A549 (cell line): ENCODE results near the gene RAB18.

Experiments used
- BHLHE40 ChIP-seq: IDR thresholded peaks from 2 replicates; pipeline ENCODE4 v1.6.1; 2012; ENCODE audit warnings: low read depth, low read length, inconsistent platforms
- CBX8 ChIP-seq: fragments of 200-600 bp; sonication (generic); IDR thresholded peaks from 2 replicates; pipeline ENCODE4 v1.6.1; 2016
- CTCF ChIP-seq: fragments of >200 bp; sonication (Bioruptor Twin); formaldehyde crosslinking; IDR thresholded peaks from 3 replicates; pipeline ENCODE4 v1.5.1; 2016
- EP300 ChIP-seq, 2 experiments: fragments of >200 bp; sonication (Bioruptor Twin); formaldehyde crosslinking; IDR thresholded peaks; 2 replicates in 1 of 2; 3 replicates in 1 of 2; pipeline ENCODE4 v1.6.1; 2016 to 2017
- HEYL ChIP-seq: fragments of 250-450 bp; sonication (Bioruptor Pico); IDR thresholded peaks from 2 replicates; pipeline ENCODE4 v1.8.0; 2021; ENCODE audit warnings: mild to moderate bottlenecking, moderate library complexity
- HOXA7 ChIP-seq: fragments of 250-450 bp; sonication (Bioruptor Pico); IDR thresholded peaks from 2 replicates; pipeline ENCODE4 v1.5.0; 2020; ENCODE audit warnings: mild to moderate bottlenecking, moderate library complexity
- MAFK ChIP-seq: fragments of 450-650 bp; IDR thresholded peaks from 2 replicates; pipeline ENCODE4 v1.6.1; 2014; ENCODE audit not compliant: partially characterized antibody
- NFE2L2 ChIP-seq: fragments of 150-350 bp; conservative IDR thresholded peaks from 2 replicates; pipeline ENCODE4 v1.6.1; 2014; ENCODE audit warnings: low read length
- POLR2A ChIP-seq: IDR thresholded peaks from 2 replicates; pipeline ENCODE4 v1.6.1; 2012; ENCODE audit warnings: mild to moderate bottlenecking, low read length
- RAD21 ChIP-seq, 2 experiments: fragments of >200 bp in 1 of 2; sonication (Bioruptor Twin) in 1 of 2; formaldehyde crosslinking in 1 of 2; IDR thresholded peaks in 1 of 2; conservative IDR thresholded peaks in 1 of 2; 2 replicates in 1 of 2; 3 replicates in 1 of 2; pipeline ENCODE4 v1.6.1; 2012 to 2018; ENCODE audit warnings: inconsistent platforms in 1 of 2
- RCOR1 ChIP-seq: fragments of 150-350 bp; IDR thresholded peaks from 2 replicates; pipeline ENCODE4 v1.6.1; 2014; ENCODE audit warnings: antibody characterized with exemption, low read length, low read depth
- REST ChIP-seq: fragments of 200-600 bp; sonication (generic); IDR thresholded peaks from 2 replicates; pipeline ENCODE4 v1.6.1; 2016; ENCODE audit warnings: antibody characterized with exemption, mild to moderate bottlenecking, moderate library complexity
- SMC3 ChIP-seq: fragments of >200 bp; sonication (Bioruptor Twin); formaldehyde crosslinking; IDR thresholded peaks from 3 replicates; pipeline ENCODE4 v1.6.1; 2018; ENCODE audit warnings: inconsistent platforms
- TF ChIP-seq, protein P1 (sequence below): IDR thresholded peaks from 2 replicates; pipeline ENCODE4 v1.6.1; 2012

DNA sequence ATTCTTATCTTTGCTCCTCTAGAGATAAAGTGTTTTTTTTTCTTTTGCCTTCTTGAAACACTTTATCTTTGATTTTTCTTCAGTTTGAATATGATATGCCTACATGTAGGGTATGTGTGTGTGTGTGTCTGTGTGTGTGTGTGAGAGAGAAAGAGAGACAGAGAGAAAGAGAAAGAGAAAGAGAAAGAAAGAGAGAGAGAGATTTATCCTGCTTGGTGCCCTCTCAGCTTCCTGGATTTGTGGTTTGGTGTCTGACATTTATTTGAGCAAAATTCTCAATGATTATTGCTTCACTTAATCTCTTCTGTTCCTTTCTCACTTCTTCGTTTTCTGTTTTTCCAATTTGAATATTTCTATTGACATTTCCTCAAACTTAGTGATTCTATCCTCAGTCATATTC lies 60.3 kb downstream of the RAB18 start:
- no peak for TF ChIP-seq SMC3
- TF ChIP-seq RCOR1 = no peak
- TF ChIP-seq POLR2A = no peak
- TF ChIP-seq CTCF = no peak
- no peak for TF ChIP-seq REST
- TF ChIP-seq RAD21 (conservative IDR thresholded peaks at IDR 0.05 in 1 of 2, IDR thresholded peaks at IDR 0.05 in 1 of 2) = no peak
- TF ChIP-seq EP300 (IDR thresholded peaks at IDR 0.05) = no peak
- TF ChIP-seq, protein P1, sequence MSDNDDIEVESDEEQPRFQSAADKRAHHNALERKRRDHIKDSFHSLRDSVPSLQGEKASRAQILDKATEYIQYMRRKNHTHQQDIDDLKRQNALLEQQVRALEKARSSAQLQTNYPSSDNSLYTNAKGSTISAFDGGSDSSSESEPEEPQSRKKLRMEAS = no peak
- no peak for TF ChIP-seq HEYL (CRISPR knock-in tag)
- no peak for TF ChIP-seq NFE2L2
- TF ChIP-seq BHLHE40 = no peak
- no peak for TF ChIP-seq CBX8
- no peak for TF ChIP-seq MAFK
- no peak for TF ChIP-seq HOXA7 (CRISPR knock-in tag)
